ENCODE data around the gene HSF2BP.

GRCh38 chr21:43692949-43693348, 33.7 kb upstream of the HSF2BP start:
- no peak for TF ChIP-seq CTCF (IDR thresholded peaks at IDR 0.05)
- TF ChIP-seq POLR2A (IDR thresholded peaks at IDR 0.05) = no peak
- no peak for TF ChIP-seq POLR2AphosphoS5 (IDR thresholded peaks at IDR 0.05)

All from suprapubic skin (tissue), 4 donors.